IPS-18c (cell line): Measurements from ENCODE around the gene CX3CR1.
"Not testable (repeated sequence)": the region's sequence is repeated elsewhere in the genome, so short reads cannot be mapped to it uniquely, and the experiment has no call there.

Source experiments
- H3K4me3 ChIP-seq: 2 replicates; pipeline ENCODE4 v1.7.0; 2013; ENCODE audit warnings: low read depth, mild to moderate bottlenecking, low read length, moderate library complexity; ENCODE audit not compliant: insufficient read depth
- H3K9me3 ChIP-seq: one replicate; pipeline ENCODE4 v1.6.1; 2013; ENCODE audit warnings: mild to moderate bottlenecking, low read length, moderate library complexity; ENCODE audit not compliant: control insufficient read depth, insufficient read depth

CX3CR1 gene

DNA sequence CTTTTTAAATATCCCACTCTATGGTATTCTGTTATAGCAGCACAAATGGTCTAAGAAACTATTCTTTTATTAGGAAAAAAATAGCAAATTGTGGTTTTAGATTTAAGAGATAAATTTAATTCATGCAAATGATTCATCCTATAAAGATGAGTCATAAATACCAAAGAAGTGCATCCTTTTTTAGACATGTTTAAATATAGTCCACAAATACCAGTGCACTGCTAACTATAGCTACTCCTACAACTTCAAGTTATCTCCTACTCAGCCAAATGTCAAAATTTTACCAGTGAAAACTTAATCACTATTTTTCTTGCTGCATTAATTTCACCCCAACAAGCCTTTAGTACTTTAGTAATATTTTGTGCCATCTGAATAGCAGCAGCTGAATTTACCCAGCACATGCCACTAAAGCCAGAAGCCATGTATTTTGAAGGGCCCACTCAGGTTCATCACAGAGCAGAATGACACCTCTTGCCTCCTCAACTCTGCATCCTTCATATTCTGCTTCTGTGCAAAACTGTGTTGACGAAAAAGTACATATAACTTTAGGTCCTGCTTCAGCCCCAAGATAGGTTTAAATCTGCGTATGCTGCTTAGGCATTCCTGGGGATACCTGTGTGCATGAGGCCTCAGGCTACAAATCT lies 24.9 kb downstream of the CX3CR1 start:
- no peaks in the 10 kb centered on the region for H3K9me3 ChIP-seq
- H3K4me3 ChIP-seq, result no peak overlapping the region

DNA sequence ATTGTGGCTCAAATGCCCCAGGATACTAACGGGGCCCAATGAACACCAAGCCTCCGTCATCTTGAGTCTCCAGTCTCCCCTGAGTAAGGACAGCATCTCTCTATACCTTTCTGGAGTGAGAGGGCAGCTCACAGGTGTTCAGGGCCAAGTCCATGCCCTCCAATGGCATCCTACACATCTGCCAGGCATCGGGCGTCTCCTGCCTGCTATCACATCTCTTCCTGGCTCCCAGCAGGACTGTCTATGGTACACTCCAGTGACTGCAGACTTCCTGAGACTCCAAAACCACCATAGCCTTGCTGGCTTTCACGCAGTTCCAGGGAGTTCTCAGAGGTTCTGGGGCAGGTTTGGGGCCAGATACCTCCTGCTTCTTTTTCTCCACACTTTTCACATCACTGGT lies 28.3 kb downstream of the CX3CR1 start:
- H3K4me3 ChIP-seq, result no peak overlapping the region
- H3K9me3 ChIP-seq, result no peaks in the 10 kb centered on the region

GRCh38 chr3:39250116-39250747 lies 29.6 kb downstream of the CX3CR1 start:
- Histone ChIP-seq H3K4me3 (no peak overlapping the region), H3K9me3 (no peaks in the 10 kb centered on the region)

GRCh38 chr3:39249453-39250115 lies 30.3 kb downstream of the CX3CR1 start:
- no peaks in the 10 kb centered on the region for H3K9me3 ChIP-seq
- no peak overlapping the region for H3K4me3 ChIP-seq

DNA sequence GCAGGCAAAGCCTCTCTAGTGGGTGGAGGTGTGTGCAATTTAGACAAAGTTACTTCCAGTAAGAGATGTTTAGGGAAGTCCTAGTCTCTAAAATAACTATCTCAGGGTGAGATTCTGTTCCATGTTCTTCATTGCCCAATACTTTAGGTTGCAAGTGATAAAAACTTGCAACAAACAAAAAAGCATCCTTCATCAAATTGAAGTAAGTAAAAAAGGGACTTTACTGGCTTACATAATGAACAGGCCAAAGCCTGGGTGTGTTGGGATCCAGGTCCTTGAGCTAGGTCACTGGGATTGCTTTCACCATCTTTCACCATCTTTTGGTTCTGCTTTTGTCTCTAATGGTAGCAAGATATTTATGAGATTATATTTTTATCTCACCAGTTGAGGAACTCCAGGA lies 38.3 kb downstream of the CX3CR1 start:
- Histone ChIP-seq H3K9me3 (no peaks in the 10 kb centered on the region), H3K4me3 (no peak overlapping the region)

GRCh38 chr3:39237027-39237426 lies 42.8 kb downstream of the CX3CR1 start:
- Histone ChIP-seq H3K4me3 (no peak overlapping the region), H3K9me3 (no peaks in the 10 kb centered on the region)

DNA sequence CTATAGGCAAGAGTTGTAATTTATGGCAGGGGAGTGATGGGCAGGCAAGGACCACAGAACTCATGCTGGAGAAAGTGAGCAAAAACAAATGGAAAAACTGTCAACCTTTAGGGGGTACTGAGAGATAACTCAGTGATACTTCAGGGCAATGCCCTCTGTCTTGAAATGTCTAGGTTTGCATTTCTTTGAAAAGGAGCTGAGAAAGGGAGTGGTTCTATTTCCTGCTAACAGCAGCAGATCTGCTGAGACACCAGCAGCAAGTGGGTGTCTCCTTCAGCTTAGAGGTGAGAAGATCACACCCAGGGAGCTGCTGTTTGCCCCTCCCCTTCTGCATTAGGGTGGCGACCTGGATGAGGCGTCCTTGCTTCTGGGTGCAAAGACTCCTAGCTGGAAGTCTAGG lies 45.2 kb downstream of the CX3CR1 start:
- no peak overlapping the region for H3K4me3 ChIP-seq
- H3K9me3 ChIP-seq, result no peaks in the 10 kb centered on the region

DNA sequence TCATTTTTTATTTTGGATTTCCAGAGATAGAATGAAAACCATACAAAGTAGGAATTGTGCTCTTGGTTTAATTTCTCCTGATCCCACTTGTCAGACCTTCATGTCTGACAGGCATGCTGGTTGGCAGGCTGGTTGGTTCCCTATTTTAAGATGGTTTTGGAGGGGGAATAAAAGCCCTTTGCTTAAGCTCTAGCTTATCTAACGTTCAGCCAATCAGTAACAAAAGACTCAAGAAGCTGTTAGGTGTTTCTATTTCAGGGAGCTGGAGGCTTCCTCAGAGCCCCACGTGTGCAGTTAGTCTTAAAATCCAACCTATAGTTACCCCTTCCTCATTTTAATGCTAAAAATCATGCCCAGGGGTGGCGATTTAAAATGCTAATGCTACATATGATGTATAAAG lies 47.0 kb downstream of the CX3CR1 start:
- Histone ChIP-seq H3K9me3 (no peaks in the 10 kb centered on the region), H3K4me3 (no peak overlapping the region)

DNA sequence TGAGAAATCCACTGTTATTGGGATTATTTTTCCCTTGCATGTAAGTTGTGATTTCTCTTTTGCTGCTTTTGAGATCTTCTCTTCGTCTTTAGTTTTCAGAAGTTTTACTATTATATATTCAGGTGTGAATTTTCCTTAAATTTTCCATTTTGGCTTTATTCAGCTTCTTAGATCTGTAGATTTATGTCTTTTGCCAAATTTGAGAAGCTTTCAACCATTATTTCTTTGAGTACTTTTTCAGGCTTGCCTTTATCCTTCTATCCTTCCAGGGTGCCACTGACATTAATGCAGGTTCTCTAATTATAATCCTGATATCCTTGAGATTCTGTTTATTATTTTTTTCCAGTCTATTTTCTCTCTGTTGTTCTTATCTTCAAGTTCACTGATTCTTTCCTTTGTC lies 49.4 kb downstream of the CX3CR1 start:
- Histone ChIP-seq H3K9me3 (no peaks in the 10 kb centered on the region), H3K4me3 (no peak overlapping the region)

- Histone ChIP-seq H3K9me3 (no peaks in the 10 kb centered on the region), H3K4me3 (no peak overlapping the region)
These were observed 51.3 kb downstream of the CX3CR1 start for GRCh38 chr3:39228496-39228895.

- not testable (repeated sequence) for H3K9me3 ChIP-seq, H3K4me3 ChIP-seq
These were observed 52.2 kb downstream of the CX3CR1 start for GRCh38 chr3:39227596-39227995.

DNA sequence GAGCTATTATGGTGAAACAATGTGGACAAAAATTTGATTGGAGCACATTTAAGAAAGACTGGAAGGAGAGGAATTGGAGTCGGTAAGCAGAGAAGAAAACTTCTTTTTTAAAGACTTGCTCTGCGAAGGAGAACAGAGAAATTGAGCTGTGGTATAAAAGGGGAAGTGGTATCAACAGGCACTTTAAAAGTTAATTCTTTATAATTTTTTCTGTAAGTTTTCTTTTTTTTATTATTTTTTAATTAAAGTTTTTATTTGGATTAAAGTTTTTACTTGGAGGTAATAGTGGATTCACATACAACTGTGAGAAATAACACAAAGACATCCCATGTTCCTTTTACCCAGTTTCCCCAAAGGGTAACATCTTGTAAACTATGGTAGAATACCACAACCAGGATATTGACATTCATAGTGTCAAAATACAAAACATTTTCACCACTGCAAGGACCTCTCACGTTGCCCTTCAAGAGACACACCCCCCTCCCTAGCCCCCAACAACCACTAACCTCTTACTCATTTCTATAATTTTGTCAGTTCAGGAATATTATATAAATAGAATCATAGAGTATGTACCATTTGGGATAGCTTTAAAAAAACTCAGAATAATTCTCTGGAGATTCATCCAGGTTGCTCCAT lies 53.6 kb downstream of the CX3CR1 start:
- no peak overlapping the region for H3K4me3 ChIP-seq

GRCh38 chr3:39224288-39224687 lies 55.5 kb downstream of the CX3CR1 start:
- H3K9me3 ChIP-seq, result no peaks in the 10 kb centered on the region
- no peak overlapping the region for H3K4me3 ChIP-seq

More for the DNA sequence above, 53.6 kb downstream of the CX3CR1 start:
- no peaks in the 10 kb centered on the region for H3K9me3 ChIP-seq

- Histone ChIP-seq H3K4me3 (no peak overlapping the region), H3K9me3 (no peaks in the 10 kb centered on the region)
These were observed 56.9 kb downstream of the CX3CR1 start for GRCh38 chr3:39222939-39223338.

- Histone ChIP-seq H3K9me3 (no peaks in the 10 kb centered on the region), H3K4me3 (no peak overlapping the region)
These were observed 57.4 kb downstream of the CX3CR1 start for GRCh38 chr3:39222462-39222861.

- H3K4me3 ChIP-seq, result no peak overlapping the region
- H3K9me3 ChIP-seq, result no peaks in the 10 kb centered on the region
These were observed 58.7 kb downstream of the CX3CR1 start for GRCh38 chr3:39221141-39221530.

- Histone ChIP-seq H3K4me3 (no peak overlapping the region), H3K9me3 (no peaks in the 10 kb centered on the region)
These were observed 59.3 kb downstream of the CX3CR1 start for GRCh38 chr3:39220407-39221140.
